GM23338 (cell line): ENCODE measurements around the gene ZEB2. TPM values are rescaled to one million over a fixed set of nuclear protein-coding genes. Genes with fewer than 3 reads are reported as not detected.

ENCODE experiments used
- ATAC-seq: fragments of 200-7000 bp; cut with Tn5 transposase; 3 replicates; pipeline ENCODE4 v1.9.1; 2020
- DNase-seq: peaks from one replicate; pipeline ENCODE4 v3.0.0-alpha.2; 2015; ENCODE audit warnings: low spot score
- H2AFZ ChIP-seq: fragments of 200-600 bp; sonication (generic); 2 replicates; pipeline ENCODE4 v1.8.0; 2016; ENCODE audit warnings: antibody characterized with exemption, mild to moderate bottlenecking, moderate library complexity
- H3F3A ChIP-seq: fragments of 200-600 bp; sonication (generic); replicated peaks from 2 replicates; pipeline ENCODE4 v1.8.0; 2017; ENCODE audit warnings: antibody characterized with exemption, mixed run types, low read depth
- H3K27ac ChIP-seq: fragments of 200-600 bp; sonication (generic); 2 replicates; pipeline ENCODE4 v1.6.1; 2016; ENCODE audit warnings: low read depth
- H3K27me3 ChIP-seq: fragments of 200-600 bp; sonication (generic); 2 replicates; pipeline ENCODE4 v1.8.0; 2016; ENCODE audit warnings: mild to moderate bottlenecking, mixed run types, moderate library complexity; ENCODE audit not compliant: insufficient read depth
- H3K36me3 ChIP-seq: fragments of 200-600 bp; sonication (generic); 2 replicates; pipeline ENCODE4 v1.8.0; 2016; ENCODE audit warnings: mild to moderate bottlenecking; ENCODE audit not compliant: insufficient read depth
- H3K4me1 ChIP-seq: fragments of 200-600 bp; sonication (generic); 2 replicates; pipeline ENCODE4 v1.8.0; 2016; ENCODE audit warnings: mild to moderate bottlenecking, moderate library complexity; ENCODE audit not compliant: insufficient read depth
- H3K4me2 ChIP-seq: fragments of 200-600 bp; sonication (generic); 2 replicates; pipeline ENCODE4 v1.7.1; 2017; ENCODE audit warnings: mixed run types
- H3K4me3 ChIP-seq: fragments of 200-600 bp; sonication (generic); 2 replicates; pipeline ENCODE4 v1.6.1; 2016; ENCODE audit warnings: mixed run types
- H3K79me2 ChIP-seq: fragments of 200-600 bp; sonication (generic); replicated peaks from 2 replicates; pipeline ENCODE4 v1.8.0; 2017; ENCODE audit warnings: mild to moderate bottlenecking; ENCODE audit not compliant: insufficient read depth
- H3K9me2 ChIP-seq: fragments of 200-600 bp; sonication (generic); 2 replicates; pipeline ENCODE4 v1.8.0; 2017; ENCODE audit not compliant: insufficient read depth
- H4K20me1 ChIP-seq: fragments of 200-600 bp; sonication (generic); replicated peaks from 2 replicates; pipeline ENCODE4 v1.8.0; 2017; ENCODE audit warnings: mild to moderate bottlenecking; ENCODE audit not compliant: insufficient read depth
- H3K27ac Mint-ChIP-seq: 2 replicates; pipeline ENCODE4 v1.8.0; 2020; ENCODE audit warnings: inconsistent platforms, mild to moderate bottlenecking, moderate library complexity, mixed read lengths
- H3K27me3 Mint-ChIP-seq: 3 replicates; pipeline ENCODE4 v1.8.0; 2022; ENCODE audit warnings: low read depth, mild to moderate bottlenecking, moderate library complexity, mixed read lengths, inconsistent platforms; ENCODE audit not compliant: insufficient read depth, poor library complexity
- H3K36me3 Mint-ChIP-seq: 3 replicates; pipeline ENCODE4 v1.8.0; 2021; ENCODE audit warnings: low read depth, mild to moderate bottlenecking, inconsistent platforms, moderate library complexity, mixed read lengths
- H3K4me1 Mint-ChIP-seq: 3 replicates; pipeline ENCODE4 v1.8.0; 2020; ENCODE audit warnings: mild to moderate bottlenecking, inconsistent platforms, mixed read lengths
- H3K4me3 Mint-ChIP-seq: 3 replicates; pipeline ENCODE4 v1.8.0; 2021; ENCODE audit warnings: moderate library complexity, mild to moderate bottlenecking, inconsistent platforms, mixed read lengths
- H3K9me3 Mint-ChIP-seq: 3 replicates; pipeline ENCODE4 v1.8.0; 2020; ENCODE audit warnings: moderate library complexity, mild to moderate bottlenecking, inconsistent platforms, mixed read lengths
- CREB1 ChIP-seq: fragments of 250-450 bp; sonication (Bioruptor Pico); IDR thresholded peaks from 2 replicates; pipeline ENCODE4 v1.5.0; 2020; ENCODE audit warnings: low read depth, mild to moderate bottlenecking, moderate library complexity
- CTCF ChIP-seq, 2 experiments: fragments of 200-600 bp in 1 of 2; sonication (generic) in 1 of 2; conservative IDR thresholded peaks; 2 replicates each; pipeline versions ENCODE4 v1.5.1 to v1.6.1; 2016 to 2017; ENCODE audit warnings: antibody characterized with exemption in 2 of 2, low read depth in 2 of 2, mild to moderate bottlenecking in 2 of 2, moderate library complexity in 1 of 2
- ETS1 ChIP-seq: IDR thresholded peaks from 2 replicates; pipeline ENCODE4 v1.6.1; 2016; ENCODE audit warnings: antibody characterized with exemption
- EZH2 ChIP-seq: fragments of 200-600 bp; sonication (generic); IDR thresholded peaks from one replicate; pipeline ENCODE4 v1.8.0; 2017; ENCODE audit warnings: antibody characterized with exemption, mild to moderate bottlenecking, low read depth; ENCODE audit not compliant: unreplicated experiment
- EZH2phosphoT487 ChIP-seq: fragments of 200-600 bp; sonication (generic); IDR thresholded peaks from one replicate; pipeline ENCODE4 v1.8.1; 2018; ENCODE audit warnings: antibody characterized with exemption; ENCODE audit not compliant: unreplicated experiment
- JUNB ChIP-seq: IDR thresholded peaks from one replicate; pipeline ENCODE4 v1.6.1; 2016; ENCODE audit warnings: antibody characterized with exemption; ENCODE audit not compliant: unreplicated experiment
- NANOG ChIP-seq: IDR thresholded peaks from 2 replicates; pipeline ENCODE4 v1.6.1; 2016; ENCODE audit warnings: antibody characterized with exemption, borderline replicate concordance
- POLR2AphosphoS5 ChIP-seq: IDR thresholded peaks from 2 replicates; pipeline ENCODE4 v1.6.1; 2016; ENCODE audit warnings: antibody characterized with exemption, low read depth
- REST ChIP-seq: IDR thresholded peaks from one replicate; pipeline ENCODE4 v1.6.1; 2018; ENCODE audit warnings: antibody characterized with exemption; ENCODE audit not compliant: unreplicated experiment
- STAT1 ChIP-seq: IDR thresholded peaks from one replicate; pipeline ENCODE4 v1.6.1; 2016; ENCODE audit warnings: antibody characterized with exemption; ENCODE audit not compliant: unreplicated experiment
- ZNF331 ChIP-seq: fragments of 250-450 bp; sonication (Bioruptor Pico); IDR thresholded peaks from 2 replicates; pipeline ENCODE4 v1.5.0; 2020; ENCODE audit warnings: low read depth, mild to moderate bottlenecking, moderate library complexity
- polyA plus RNA-seq: library from polyadenylated mRNA; unstranded; fragments of >200 nt; fragmentation: Nextera tagmentation; extraction: Ambion mirVana; gene quantifications from 2 replicates; pipeline ENCODE4 v1.2.1, GENCODE V29; 2016
- total RNA-seq: library from RNA; depleted of rRNA; stranded (reverse); fragments of >200 nt; shearing (Covaris generic); gene quantifications from 2 replicates; pipeline ENCODE4 v1.2.3, GENCODE V29; 2014

The ZEB2 gene
- total and polyA plus RNA-seq, 2 experiments from 2014 or later: 0.45 TPM; not detected in 1

GRCh38 chr2:144431392-144431783, 88.5 kb downstream of the ZEB2 start:
- H3K79me2 ChIP-seq: no peaks in the 10 kb centered on the region
- H3F3A ChIP-seq: no peaks in the 10 kb centered on the region
- DNase-seq: peak; percentile 60
- no peak overlapping the region for H2AFZ ChIP-seq
- TF ChIP-seq NANOG (no peak), POLR2AphosphoS5 (no peak), JUNB (no peak), CREB1 (CRISPR knock-in tag) (no peak), EZH2 (no peak), ZNF331 (CRISPR knock-in tag) (no peak), STAT1 (no peak), EZH2phosphoT487 (no peak), REST (no peak), ETS1 (no peak), CTCF (conservative IDR thresholded peaks at IDR 0.05; ENCODE audit: low read depth in 2 of 2) (no peak)
- H3K27me3 Mint-ChIP-seq: no peaks in the 10 kb centered on the region
- no peak overlapping the region for H3K4me3 Mint-ChIP-seq
- peak overlapping the region; percentile 7; the same call in 1 of the 2 replicates for H3K4me3 ChIP-seq
- no peaks in the 10 kb centered on the region for H3K36me3 Mint-ChIP-seq
- H3K4me2 ChIP-seq: peak overlapping the region; percentile 21
- H3K9me3 Mint-ChIP-seq: no peaks in the 10 kb centered on the region
- no peaks in the 10 kb centered on the region for H3K9me2 ChIP-seq
- peak; percentile 93 for ATAC-seq
- H3K27ac ChIP-seq: no peak overlapping the region
- H3K27ac Mint-ChIP-seq: no peak overlapping the region
- H3K27me3 ChIP-seq: no peaks in the 10 kb centered on the region
- H4K20me1 ChIP-seq: no peaks in the 10 kb centered on the region
- peaks cover 8% of the 10 kb centered on the region for H3K4me1 Mint-ChIP-seq
- peaks cover 16% of the 10 kb centered on the region for H3K4me1 ChIP-seq
- no peaks in the 10 kb centered on the region for H3K36me3 ChIP-seq
